Measurements from ENCODE around the gene TOPAZ1.

Gene TOPAZ1

DNA sequence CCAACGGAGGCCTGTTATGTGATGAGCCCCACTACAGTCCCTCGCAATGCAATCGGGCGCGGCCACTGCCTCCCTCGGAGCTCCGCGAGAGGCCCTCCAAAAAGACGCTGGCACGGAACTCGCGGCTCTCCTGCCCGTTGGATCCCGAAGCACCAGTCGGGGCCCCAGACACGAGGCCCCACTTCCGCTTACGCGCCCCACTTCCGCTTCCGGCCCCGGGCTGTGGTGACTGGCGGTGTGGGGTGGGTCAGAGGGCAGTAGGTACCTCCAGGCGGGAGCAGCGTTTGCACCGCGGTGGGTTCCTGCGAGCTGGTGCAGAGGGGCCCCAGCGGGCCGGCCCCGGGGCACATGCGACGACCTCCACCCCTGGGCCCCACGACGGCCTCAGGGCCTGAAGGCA, at the start of gene TOPAZ1:
TSS of gene TOPAZ1 (plus strand) at position 181 of the 400 bp plus-strand sequence. CDS start at position 349, 168 bp downstream.
- DNase-seq = no peak

GRCh38 chr3:44198284-44199269, 43.1 kb upstream of the TOPAZ1 start:
- DNase-seq = peak; percentile 66

DNA sequence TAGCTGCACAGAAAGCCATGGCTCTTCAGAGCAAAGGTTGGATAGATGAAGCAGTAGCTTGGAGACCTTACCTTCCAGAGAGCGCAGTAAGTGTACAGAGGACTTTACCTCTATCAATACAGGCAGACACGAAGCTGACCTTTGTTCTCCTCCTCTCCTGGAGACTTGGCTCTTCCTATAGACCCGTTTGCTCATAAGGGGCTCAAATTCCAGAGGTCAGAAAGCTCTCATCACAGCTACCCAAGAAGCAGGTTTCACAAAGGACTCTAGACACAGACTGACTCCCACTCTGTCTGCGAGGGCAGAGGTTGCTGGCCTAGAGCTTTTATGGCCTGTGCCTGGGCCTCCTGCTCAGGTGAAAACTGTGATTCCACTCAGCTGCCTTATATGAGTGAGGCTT, 35.4 kb upstream of the TOPAZ1 start:
- no peak for DNase-seq

- DNase-seq = no peak
These were observed 34.6 kb upstream of the TOPAZ1 start for GRCh38 chr3:44206862-44207652.

DNA sequence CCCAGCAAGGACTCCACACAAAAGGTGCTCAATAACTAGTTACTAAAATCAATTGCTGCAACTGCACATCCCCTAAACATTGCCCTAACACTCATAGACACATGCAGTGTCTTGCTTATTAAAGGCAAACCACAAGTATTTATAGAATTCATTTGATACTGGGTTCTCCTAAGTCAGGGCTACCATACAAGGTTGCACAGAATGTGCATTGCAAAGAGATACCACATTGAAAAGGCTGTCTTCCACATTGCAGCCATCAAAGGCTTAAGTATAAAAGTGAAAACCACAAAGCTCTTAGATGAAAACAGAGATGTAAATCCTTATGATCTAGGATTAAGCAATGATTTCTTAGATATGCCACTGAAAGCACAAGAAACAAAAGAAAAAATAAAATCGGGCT, 33.6 kb upstream of the TOPAZ1 start:
- DNase-seq = peak; percentile 35

DNA sequence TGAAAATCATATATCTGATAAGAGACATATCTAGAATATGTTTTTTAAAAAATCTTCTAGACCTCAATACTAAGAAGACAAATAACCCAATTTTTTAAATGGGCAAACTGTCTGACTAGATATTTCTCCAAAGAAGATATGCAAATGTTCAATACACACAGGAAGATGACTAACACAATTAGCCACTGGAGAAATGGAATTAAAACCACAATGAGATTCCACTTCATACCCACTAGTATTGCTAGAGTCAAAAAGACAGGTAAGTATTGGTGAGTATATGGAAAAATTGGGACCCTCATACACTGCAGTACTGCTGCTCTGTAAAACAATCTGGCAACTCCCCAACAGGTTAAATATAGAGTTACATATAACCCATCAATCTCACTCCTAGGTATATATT, 33.1 kb upstream of the TOPAZ1 start:
- DNase-seq = peak; percentile 6

- DNase-seq = no peak
These were observed 30.7 kb upstream of the TOPAZ1 start for GRCh38 chr3:44210967-44211366.

- DNase-seq = no peak
These were observed 19.3 kb upstream of the TOPAZ1 start for GRCh38 chr3:44222337-44222736.

GRCh38 chr3:44223299-44223698, 18.4 kb upstream of the TOPAZ1 start:
- DNase-seq = peak; percentile 58

GRCh38 chr3:44224131-44224530, 17.6 kb upstream of the TOPAZ1 start:
- no peak for DNase-seq

GRCh38 chr3:44226573-44226972, 15.1 kb upstream of the TOPAZ1 start:
- DNase-seq = no peak

DNA sequence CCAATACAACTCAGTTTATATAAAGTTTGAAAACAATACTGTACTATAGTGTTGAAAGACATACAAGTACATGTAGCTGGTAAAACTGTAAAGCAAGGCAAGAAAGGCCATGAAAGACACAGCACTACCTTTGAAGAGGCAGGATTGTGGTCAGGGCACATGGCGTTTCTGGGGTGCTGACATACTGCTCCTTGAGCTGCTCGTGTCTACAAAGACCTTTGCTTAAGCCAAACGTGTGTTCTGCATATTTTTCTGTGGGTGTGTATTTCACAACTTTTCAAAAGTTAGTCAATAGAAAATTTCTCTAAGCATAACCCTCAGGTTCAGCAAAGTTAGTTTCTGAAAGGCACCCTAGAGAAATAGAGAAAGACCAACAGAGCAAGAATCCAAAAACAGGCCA, 14.1 kb upstream of the TOPAZ1 start:
- no peak for DNase-seq

DNA sequence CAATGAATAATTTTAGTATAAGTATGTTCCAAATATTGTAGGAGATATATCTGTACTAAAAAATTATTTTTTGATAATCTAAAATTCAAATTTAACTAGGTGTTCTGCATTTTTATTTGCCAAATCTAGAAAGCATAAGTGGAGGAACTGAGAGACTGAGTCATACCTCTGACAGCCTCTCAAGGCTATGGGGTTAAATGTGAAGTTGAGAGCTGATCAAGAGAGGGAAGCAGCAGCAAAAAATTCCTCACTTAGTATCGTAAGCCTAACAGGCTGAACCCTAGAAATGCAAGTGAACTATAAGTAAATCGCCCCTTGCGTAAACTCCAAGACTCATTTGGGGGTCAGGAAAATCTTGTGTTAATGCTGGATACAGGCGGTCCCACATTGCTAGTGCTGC, 12.8 kb upstream of the TOPAZ1 start:
- no peak for DNase-seq

- no peak for DNase-seq
These were observed 9.3 kb upstream of the TOPAZ1 start for GRCh38 chr3:44232407-44232806.

GRCh38 chr3:44234648-44235268, 6.9 kb upstream of the TOPAZ1 start:
- DNase-seq = no peak

DNA sequence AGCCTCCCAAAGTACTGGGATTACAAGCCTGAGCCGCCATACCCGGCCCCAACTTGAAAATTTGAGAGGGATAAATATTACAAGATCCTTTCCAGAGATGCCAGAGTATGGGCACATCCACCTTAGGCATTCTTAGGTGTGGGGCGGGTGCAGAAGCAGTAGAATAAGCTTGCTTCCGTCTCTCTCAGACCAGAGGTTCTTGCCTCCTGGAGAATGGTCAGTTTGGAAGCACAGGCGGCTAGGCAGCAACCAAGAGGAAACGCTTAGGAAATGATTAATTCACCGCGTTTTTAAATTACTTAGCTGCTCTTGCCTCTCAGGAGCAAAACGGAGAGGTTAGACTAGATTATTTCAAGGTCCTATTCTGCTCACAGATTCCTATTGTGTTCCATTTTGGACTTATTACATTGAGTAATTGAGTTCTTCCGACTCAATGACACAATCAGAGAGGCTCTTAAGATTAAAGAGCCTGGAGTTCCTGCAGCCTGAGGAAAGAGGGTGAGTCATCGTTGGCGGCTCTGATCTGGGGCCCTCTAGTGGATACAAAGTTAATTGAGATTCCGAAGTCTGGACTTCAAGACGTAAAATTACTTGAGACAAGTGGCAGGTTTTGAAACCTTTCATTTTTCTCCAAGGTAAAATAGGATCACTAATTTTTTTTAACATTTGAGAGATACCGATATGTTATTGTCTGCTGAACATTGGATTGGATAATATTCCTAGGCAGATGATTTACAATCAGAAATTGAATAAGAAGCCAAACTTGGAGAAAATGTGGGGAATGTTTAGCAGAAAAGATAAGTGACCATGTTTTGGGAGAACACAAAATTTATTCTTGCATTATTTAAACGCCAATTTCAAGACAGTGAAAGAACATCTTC, 5.8 kb upstream of the TOPAZ1 start:
- DNase-seq = peak; percentile 82

- DNase-seq = no peak
These were observed 5.2 kb upstream of the TOPAZ1 start for GRCh38 chr3:44236485-44236908.

DNA sequence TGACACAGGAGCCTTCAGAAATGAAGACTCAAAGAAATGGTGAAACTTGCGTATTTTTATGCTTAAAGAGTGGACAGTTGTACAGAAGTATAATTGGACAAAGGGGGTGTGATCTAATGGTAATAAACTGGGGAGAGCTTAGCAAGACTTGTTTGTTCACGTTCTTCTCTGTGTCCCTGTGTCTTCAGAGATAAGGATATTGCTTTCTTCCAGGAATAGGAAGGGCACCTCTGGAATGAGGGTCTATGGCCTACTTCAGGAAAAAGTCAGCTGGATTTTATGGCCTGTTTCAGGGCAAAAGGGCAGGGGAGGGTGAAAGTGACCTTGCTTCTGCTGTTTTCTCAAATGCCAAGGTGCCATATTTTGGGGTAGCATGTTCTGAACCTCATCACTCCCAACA, 4.5 kb upstream of the TOPAZ1 start:
- DNase-seq = no peak

DNA sequence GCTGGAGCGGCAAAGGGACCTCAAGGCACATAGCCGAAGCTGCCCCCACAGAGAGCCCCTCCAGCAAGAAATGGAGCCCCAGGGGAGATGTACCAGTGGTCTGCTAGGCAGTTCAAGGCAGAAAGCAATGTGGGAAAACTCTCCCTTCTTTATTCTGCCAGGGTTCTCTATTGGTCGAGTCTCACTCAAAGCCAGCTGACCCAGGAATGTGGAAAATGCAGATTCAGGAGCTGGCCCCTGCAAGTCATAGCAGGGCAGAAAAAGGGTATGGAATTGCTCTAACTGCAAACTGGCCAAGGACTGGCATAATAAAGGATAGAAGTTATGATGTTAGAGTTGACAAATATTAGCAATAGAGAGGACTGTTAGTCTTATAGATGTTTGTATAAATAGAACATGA, 4.0 kb upstream of the TOPAZ1 start:
- no peak for DNase-seq

DNA sequence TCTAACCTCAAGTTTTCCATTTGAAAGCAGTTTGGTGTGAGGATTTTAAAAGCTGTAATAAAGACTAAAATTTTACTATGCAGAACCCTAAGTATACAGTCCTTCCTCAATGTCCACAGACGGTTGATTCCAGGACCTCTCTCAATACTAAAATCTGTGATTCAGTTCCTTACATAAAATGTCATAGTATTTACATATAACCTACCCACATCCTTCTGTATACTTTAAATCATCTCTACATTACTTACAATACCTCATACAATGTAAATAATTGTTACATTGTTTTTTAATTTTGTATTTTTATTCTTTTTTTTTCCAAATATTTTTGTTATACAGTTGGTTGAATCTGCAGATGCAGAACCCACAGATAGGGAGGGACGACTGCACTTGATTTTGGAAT, 2.8 kb upstream of the TOPAZ1 start:
- no peak for DNase-seq

DNA sequence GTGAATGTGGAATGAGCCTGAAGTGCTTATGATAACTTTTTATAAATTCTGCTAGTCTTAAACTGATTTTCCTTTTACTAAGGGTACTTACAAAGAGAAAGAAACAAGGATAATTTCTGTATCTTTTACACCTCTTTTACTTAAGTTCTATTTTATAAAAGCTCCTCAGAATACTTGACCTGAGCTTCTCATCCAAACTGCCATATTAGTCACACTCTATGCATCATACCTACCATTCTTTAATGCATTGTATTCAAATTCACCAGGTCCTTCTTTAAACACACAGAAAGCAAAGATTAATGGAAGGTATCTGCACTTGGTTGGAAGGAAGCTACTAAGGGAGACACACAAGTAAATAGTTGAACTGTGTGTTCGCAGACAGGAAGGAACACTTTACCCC, 1.6 kb upstream of the TOPAZ1 start:
- no peak for DNase-seq

DNA sequence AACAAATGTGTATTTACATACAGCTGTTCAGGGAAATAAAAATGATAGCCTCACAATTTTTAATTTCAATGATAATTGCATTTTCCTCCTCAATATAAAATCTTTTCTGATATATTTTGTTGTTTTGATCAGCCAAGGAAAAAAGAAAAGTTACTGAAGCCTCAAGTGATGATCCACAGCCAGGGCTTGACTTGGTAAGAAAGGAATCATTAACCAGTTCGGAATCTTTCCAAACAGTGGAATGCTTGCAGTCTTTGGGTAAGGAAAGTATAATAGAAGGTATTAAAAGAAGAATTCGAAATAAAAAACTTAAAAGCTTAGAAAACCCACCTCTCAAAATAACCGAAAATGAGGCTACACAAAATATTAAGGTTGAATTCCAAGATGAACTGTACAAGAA, 1.0 kb downstream of the TOPAZ1 start:
- DNase-seq = no peak

All from fibroblast of skin of right biceps (primary cell).